ENCODE data around the gene DNAJC5.

DNA sequence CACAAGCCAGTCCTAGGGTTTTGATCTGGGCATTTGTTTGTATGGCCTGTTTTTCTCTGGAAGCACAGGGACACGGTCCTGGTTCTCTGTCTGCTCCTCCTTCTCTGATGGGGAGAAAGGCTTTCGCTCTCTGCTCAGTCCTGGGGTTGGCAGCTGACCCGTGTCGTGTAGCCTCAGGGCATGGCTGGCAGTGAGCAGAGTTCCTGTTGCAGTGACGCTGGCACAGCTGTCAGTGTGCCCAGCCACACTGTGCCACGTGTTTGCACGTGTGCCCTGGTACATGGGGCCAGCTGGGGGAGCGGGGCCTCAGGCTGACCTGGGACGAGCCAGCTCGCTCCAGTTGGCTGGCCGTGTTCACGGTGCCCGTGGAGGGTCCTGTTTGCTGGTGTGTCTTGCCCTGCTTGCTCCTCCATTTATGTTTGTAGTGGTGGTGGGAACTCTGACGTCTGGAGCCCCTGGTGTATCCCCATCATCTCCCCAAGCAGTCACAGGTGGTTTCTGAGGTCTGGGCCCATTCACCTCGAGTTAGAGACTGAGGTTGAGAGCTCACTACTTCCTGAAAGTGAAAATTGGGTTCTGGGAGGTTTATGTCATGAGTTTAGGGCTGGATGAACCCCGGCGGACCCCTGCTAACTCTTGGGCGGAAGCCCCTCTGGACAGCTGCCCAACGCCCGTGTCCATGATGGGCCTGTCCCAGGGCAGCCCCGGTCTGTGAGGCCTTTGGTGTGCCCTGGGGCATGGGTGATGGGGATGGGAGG, 10.2 kb upstream of the DNAJC5 start:
- no peak for TF ChIP-seq EZH2phosphoT487 (IDR thresholded peaks at IDR 0.05; ENCODE audit: insufficient read depth, low read depth)
- no peak for TF ChIP-seq EZH2 (IDR thresholded peaks at IDR 0.05; ENCODE audit: insufficient read depth, poor library complexity, severe bottlenecking)

Data from GM23248 (cell line).